GM21447 (cell line): ENCODE measurements around the gene LBHD1.
"Not testable (repeated sequence)": the region's sequence is repeated elsewhere in the genome, so short reads cannot be mapped to it uniquely, and the experiment has no call there.

ENCODE experiments used
- ATAC-seq: cut with Tn5 transposase; IDR thresholded peaks from one replicate; pipeline ENCODE4 v1.9.1; 2021; ENCODE audit not compliant: unreplicated experiment

The LBHD1 gene

DNA sequence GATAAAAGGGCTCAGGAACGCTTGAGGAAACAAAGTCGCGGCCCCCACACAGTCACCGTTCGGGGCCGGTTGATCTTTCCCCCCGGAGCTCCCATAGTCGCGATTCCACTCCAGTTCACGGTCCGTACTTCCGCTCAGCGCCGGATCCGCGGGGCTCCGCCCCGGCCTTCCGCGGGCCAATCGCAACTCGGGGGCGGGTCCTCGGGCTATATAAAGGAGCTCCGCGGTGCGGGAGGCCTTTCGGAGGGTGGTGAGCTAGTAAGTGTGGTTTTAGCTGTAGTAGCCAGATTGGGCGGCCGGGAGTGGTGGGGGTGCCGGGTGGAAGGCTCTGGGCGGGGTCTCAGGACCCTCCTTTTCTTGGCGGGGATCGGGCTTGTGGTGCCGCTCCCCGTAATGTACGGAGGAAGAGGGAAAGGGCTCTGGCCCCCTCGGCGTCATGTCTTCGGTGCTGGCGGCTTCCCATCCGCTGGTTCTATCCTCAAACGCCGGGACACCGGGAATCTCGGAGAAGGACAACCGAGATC, 6.9 kb downstream of the LBHD1 start, which contains the start of the genes C11orf98 and CSKMT:
Gene C11orf98, minus strand, starts transcription at position 136 of the 524 bp plus-strand sequence. Its CDS starts 41 bp downstream, at position 95.
Gene CSKMT, plus strand, starts transcription at position 238 of the 524 bp plus-strand sequence. CDS start 568 bp downstream, outside the sequence.
- peak; percentile 80 for ATAC-seq

DNA sequence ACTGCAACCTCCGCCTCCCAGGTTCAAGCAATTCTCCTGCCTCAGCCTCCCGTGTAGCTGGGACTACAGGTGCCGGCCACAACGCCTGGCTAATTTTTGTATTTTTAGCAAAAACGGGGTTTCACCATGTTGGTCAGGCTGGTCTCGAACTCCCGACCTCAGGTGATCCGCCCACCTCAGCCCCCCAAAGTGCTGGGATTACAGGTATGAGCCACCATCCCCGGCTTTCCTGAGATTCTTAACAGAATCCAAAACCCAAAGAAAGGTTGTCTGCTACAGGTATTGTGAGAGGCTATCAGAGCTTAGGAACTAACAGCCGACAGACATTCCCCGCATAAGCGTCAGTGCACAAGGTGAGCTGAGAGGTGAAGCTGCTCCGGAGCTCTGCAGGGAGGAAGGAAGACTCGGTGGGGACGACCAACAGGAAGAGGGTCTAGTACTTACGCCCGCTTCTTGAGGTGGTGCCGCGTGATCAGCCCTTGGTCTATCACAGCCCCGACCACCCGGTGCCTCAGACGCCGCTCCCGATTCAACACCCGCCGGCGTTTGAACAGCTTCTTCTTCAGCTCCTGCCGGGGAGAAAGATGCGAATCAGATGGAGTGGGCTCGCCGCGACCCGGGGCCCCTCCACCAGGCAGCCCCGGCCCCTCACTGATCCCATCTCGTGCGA, 7.5 kb downstream of the LBHD1 start:
- peak; percentile 28 for ATAC-seq

GRCh38 chr11:62656796-62657429, 15.2 kb downstream of the LBHD1 start:
- no peak for ATAC-seq

DNA sequence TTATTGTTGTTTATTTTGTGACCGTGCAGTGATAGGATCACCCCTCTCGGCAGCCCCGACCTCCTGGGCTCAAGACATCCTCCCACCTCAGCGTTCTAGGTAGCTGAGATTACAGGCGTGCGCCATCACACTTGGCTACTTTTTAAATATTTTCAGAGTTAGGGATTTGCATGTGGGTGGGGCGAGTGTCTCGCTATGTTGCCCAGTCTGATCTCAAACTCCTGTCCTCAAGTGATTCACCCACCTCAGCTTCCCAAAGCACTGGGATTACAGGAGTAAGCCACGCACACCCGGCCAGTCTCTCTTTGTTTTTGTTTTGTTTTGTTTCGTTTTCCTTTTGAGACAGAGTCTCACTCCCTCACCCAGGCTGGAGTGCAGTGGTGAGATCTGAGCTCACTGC, 17.8 kb downstream of the LBHD1 start:
- no peak for ATAC-seq

- peak; percentile 11 for ATAC-seq
These were observed 19.7 kb downstream of the LBHD1 start for GRCh38 chr11:62652161-62653006.

GRCh38 chr11:62650283-62650682, 21.8 kb downstream of the LBHD1 start:
- ATAC-seq: not testable (repeated sequence)

GRCh38 chr11:62649486-62649885, 22.6 kb downstream of the LBHD1 start:
- no peak for ATAC-seq

- ATAC-seq: no peak
These were observed 23.1 kb downstream of the LBHD1 start for GRCh38 chr11:62648967-62649364.

DNA sequence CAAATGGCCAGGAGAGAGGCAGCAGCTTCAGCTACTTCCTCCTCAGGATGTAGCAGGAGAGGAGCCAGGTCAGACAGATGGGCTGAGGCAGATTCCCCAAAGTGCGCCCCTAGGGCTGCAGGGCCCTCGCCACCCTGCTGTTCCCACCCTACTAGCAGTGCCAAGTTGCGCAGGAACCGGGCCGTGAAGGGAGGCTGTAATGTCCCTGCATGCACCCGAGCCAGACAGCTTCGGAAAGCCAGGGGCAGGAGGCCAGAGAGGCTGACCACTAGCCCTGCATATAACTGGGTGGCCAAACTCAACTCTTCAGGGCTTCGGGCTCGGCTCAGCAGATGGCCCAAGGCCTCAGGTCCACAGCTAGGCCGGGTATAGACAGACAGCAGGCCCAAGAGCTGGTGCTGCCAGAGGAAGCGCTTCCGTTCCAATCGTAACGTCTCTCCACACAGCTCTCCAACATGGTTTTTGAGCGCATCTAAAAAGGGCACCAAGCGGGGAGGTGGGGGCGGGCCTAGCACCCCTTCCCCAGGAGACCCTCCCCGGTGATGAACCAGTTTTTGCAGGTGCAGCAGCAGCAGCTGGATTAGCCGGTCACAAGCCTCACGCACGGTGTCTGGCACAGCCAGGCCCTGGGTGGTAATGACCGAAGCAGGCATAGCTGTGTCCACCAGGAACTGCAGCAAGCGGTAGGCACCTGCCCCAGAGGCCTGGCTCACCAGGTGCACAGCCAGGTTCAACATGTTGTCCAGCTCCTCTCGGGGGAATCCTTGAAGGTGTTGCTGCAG, 23.7 kb downstream of the LBHD1 start:
- no peak for ATAC-seq

DNA sequence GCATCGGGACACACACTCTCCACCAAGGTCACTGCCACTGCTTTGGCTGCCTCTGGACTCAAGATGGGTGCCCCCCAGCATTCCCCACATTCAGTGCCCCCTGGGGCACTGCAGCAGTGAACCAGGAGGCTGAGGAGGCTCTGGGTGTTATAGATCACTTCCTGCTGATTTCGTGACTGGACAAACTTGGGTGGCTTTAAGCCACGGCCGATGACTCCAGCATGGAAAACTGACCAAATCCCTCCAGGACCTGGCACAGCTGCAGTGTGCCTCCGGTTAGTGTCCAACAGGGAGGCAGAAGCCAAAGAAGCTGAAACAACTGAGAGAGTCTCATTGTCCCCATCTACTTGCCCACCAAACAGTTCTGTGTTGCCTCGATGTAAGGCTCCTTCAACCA, 24.5 kb downstream of the LBHD1 start:
- ATAC-seq: no peak

GRCh38 chr11:62646825-62647608, 25.1 kb downstream of the LBHD1 start:
- peak; percentile 4 for ATAC-seq

DNA sequence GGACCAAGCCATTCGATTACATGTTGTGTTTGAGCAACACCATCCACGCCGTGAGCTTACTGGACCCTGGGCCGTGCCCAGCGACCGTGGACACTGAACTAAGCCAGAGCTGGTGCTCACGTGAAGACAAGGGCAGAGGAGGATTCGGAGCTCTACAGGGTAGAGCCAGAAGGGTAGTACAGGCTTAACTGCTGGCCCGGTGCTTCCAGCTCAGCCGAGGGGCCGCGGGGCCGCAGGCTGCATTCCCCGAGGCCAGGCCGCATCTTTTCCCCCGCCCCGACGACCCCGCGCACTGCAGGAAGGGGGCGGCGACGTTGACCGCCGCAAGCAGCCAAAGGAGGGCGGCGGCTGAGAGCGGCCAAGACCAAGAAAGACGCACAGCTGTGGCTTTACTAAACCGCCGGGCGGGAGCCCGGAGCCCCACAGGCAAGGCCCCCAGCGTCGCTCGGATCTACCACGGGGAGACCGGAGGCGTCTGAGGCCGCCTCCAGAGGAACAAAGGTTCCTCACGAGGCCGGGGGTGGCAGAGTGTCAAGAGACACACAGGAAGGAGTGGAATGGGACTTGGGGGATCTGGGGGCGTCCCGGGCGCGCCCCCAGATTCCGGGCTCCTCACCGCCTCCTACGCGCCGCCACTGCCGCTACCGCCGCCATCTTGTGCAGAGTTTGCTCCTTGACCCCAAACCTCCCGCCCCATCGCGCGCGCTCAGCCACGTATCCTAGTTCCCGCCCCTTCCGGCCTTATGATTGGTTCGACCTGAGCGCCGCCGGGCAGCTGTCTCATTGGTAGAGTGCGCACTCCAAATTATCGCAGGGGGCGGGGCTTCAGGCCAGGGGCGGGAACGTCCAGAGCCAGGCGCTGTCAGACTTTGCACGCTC, 25.9 kb downstream of the LBHD1 start, which contains the start of gene GANAB:
Gene GANAB, minus strand, starts transcription at position 668 of the 879 bp plus-strand sequence. Its CDS starts 14 bp downstream, at position 654.
- ATAC-seq: peak; percentile 88

GRCh38 chr11:62645671-62645945, 26.5 kb downstream of the LBHD1 start:
- no peak for ATAC-seq

GRCh38 chr11:62644220-62644619, 27.8 kb downstream of the LBHD1 start:
- no peak for ATAC-seq

- no peak for ATAC-seq
These were observed 39.6 kb downstream of the LBHD1 start for GRCh38 chr11:62632492-62632891.

- ATAC-seq: no peak
These were observed 44.4 kb downstream of the LBHD1 start for GRCh38 chr11:62627713-62628112.

DNA sequence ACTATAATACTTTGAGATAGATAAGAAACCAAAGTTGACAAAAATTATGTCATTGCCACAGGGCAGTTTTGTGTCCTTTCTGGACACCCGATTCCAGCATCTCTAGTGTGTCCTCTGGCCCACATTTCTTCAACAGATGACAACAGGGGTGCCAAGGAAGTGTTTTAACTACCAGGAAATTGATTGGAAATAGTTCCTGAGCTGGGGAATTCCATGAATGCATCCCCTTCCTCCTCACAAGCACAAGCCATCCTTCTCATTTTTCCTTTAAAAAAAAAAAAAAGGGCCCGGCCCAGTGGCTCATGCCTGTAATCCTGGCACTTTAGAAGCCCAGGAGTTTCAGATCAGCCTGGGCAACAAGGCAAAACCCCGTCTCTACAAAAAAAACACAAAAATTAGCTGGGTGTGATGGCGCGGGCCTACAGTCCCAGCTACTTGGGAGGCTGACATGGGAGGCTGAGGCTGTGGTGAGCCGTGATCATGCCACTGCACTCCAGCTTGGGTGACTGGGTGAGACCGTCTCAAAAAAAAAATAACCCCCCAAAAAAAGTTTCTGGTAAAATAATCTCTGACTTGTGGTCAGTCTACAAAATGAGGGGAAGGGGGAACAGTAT, 49.5 kb downstream of the LBHD1 start:
- no peak for ATAC-seq
